Lower leg skin (tissue), 4 donors: ENCODE data around the gene PRDM16. TPM values are rescaled to one million over a fixed set of nuclear protein-coding genes. Genes with fewer than 3 reads are reported as not detected.
A peak's percentile ranks its signal among the peaks of the same experiment; 100 is the strongest.

Experiments
- DNase-seq, 2 donors: peaks; one replicate each; pipeline ENCODE4 v3.0.0-alpha.2; 2019; ENCODE audit warnings: low spot score in 2 of 2
- H3K4me3 ChIP-seq: fragments of 200-600 bp; sonication (generic); 2 replicates; pipeline ENCODE4 v1.5.1; 2017; ENCODE audit warnings: mild to moderate bottlenecking, low read depth; ENCODE audit not compliant: poor library complexity, severe bottlenecking
- POLR2A ChIP-seq, 2 donors: fragments of 450-650 bp; IDR thresholded peaks; one replicate each; pipeline ENCODE4 v1.6.1; 2016 to 2017; ENCODE audit warnings: antibody characterized with exemption in 2 of 2, mild to moderate bottlenecking in 1 of 2, moderate library complexity in 1 of 2
- WGBS, 2 donors: methylation state at CpG; one replicate each; pipeline ENCODE4 v1.1.5; 2018; 5-methylcytosine and 5-hydroxymethylcytosine counted together
- intact Hi-C: fragments of 100-400 bp; cut with DNase I; formaldehyde crosslinking; loops from one replicate; pipeline ENCODE4 v1.15.0; 2023; ENCODE audit warnings: low total_unique reads
- total RNA-seq, 4 donors: library from RNA; depleted of rRNA; stranded (reverse); fragments of >200 nt; gene quantifications; one replicate each; pipeline ENCODE4 v1.1.0, GENCODE V29; 2016
- TF ChIP-seq, protein P1 (sequence below), 3 donors: fragments of 450-650 bp; IDR thresholded peaks; one replicate each; pipeline ENCODE4 v1.5.1; 2016; ENCODE audit warnings: antibody characterized with exemption in 3 of 3, mild to moderate bottlenecking in 3 of 3, moderate library complexity in 2 of 3

PRDM16 gene
- total RNA-seq, 4 donors from 2014 or later = 0.08 to 0.91 (median 0.56) TPM; not detected in 1

DNA sequence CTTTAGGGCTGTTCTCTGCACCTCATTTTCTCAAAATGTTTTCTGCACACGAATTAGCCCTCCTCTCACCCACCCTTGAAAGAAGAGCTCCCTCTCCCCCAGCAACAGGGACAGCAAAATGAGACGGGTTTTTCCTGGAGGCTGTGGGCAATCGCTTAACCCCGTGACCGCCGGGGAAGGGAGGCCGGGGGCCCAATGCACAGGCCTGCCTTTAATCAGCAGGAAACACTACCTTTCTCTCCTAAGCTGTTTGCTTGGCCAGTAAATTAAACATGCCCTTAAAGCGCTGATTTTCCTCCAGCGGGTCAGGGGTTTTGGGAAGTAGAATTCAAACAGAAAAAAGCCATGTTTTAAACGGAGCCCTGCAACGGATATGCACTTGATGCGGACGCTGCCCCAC is 114.4 kb downstream of the PRDM16 start:
- H3K4me3 ChIP-seq = no peak overlapping the region
- no peak for TF ChIP-seq POLR2A (IDR thresholded peaks at IDR 0.05)
- TF ChIP-seq, protein P1, sequence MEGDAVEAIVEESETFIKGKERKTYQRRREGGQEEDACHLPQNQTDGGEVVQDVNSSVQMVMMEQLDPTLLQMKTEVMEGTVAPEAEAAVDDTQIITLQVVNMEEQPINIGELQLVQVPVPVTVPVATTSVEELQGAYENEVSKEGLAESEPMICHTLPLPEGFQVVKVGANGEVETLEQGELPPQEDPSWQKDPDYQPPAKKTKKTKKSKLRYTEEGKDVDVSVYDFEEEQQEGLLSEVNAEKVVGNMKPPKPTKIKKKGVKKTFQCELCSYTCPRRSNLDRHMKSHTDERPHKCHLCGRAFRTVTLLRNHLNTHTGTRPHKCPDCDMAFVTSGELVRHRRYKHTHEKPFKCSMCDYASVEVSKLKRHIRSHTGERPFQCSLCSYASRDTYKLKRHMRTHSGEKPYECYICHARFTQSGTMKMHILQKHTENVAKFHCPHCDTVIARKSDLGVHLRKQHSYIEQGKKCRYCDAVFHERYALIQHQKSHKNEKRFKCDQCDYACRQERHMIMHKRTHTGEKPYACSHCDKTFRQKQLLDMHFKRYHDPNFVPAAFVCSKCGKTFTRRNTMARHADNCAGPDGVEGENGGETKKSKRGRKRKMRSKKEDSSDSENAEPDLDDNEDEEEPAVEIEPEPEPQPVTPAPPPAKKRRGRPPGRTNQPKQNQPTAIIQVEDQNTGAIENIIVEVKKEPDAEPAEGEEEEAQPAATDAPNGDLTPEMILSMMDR (IDR thresholded peaks at IDR 0.05) = no peak
- 52 to 62% methylated on average over 13 of the region's 13 CpGs for WGBS, 2 donors
- no peak for DNase-seq
- intact Hi-C loops = no loop called here

DNA sequence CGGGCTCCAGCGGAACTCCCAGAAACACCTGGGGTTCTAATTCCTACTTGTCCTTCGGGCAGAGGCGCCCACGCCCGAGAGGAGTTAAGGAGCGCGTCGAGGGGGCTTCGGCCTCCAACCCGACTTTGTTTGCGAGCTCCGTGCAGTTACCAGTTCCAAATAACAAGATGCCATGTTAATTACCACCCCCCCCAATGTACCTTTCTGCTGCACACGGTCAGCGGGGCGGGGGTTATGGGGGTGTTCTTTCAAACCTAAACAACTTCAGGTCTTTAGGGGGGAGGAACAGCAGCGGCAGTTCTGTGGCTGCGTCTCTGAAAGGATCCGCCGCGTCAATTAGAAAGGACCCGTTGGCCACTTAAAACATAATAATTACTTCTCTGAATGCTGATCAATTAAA is 114.8 kb downstream of the PRDM16 start:
- TF ChIP-seq POLR2A (IDR thresholded peaks at IDR 0.05) = no peak
- TF ChIP-seq, protein P1 (IDR thresholded peaks at IDR 0.05) = no peak
- DNase-seq = no peak
- H3K4me3 ChIP-seq = no peak overlapping the region
- WGBS, 2 donors = 58 to 59% methylated on average over 22 of the region's 22 CpGs
- intact Hi-C loops = no loop called here

DNA sequence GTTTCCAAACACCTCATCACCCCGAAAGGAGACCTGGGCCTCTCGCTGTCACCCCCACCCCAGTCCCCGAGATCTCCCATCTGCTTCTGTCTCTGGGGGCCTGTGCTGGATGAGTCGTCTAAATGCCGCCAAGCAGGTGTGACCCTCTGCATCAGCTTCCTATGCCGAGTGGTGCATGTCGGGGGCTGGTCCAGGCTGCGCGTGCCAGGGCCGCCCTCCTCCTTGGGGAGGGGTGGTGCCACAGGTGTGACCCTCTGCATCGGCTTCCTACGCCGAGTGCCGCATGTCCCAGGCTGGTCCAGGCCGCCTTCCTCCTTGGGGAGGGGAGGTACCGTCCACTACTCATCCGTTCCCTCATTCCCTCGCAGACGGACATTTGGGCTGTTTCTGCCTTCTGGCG is 115.7 kb downstream of the PRDM16 start:
- intact Hi-C loops = no loop called here
- no peak for DNase-seq
- 81 to 88% methylated on average over 20 of the region's 20 CpGs for WGBS, 2 donors
- TF ChIP-seq, protein P1 (IDR thresholded peaks at IDR 0.05) = no peak
- TF ChIP-seq POLR2A (IDR thresholded peaks at IDR 0.05) = no peak
- H3K4me3 ChIP-seq = no peak overlapping the region

DNA sequence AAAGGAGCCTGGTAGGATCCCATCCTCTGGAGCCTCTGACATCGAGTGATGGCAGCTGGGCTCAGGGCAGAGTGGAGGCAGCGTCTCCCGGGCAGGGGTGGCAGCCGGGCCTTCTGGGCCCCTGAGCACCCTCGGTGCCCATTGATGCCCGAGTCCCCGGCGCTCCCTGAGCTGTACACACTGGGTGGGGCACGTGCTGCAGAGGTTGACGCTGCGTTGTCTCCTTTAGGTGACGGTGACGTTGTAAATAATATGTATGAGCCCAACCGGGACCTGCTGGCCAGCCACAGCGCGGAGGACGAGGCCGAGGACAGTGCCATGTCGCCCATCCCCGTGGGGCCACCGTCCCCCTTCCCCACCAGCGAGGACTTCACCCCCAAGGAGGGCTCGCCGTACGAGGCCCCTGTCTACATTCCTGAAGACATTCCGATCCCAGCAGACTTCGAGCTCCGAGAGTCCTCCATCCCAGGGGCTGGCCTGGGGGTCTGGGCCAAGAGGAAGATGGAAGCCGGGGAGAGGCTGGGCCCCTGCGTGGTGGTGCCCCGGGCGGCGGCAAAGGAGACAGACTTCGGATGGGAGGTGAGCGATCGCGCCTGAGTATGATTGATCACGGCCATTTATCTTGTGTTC is 117.0 kb downstream of the PRDM16 start:
- TF ChIP-seq, protein P1 (IDR thresholded peaks at IDR 0.05) = no peak
- no peak for TF ChIP-seq POLR2A (IDR thresholded peaks at IDR 0.05)
- intact Hi-C loops = no loop called here
- DNase-seq = no peak
- H3K4me3 ChIP-seq = no peak overlapping the region
- 41 to 45% methylated on average over 26 to 35 of the region's 38 CpGs for WGBS, 2 donors

DNA sequence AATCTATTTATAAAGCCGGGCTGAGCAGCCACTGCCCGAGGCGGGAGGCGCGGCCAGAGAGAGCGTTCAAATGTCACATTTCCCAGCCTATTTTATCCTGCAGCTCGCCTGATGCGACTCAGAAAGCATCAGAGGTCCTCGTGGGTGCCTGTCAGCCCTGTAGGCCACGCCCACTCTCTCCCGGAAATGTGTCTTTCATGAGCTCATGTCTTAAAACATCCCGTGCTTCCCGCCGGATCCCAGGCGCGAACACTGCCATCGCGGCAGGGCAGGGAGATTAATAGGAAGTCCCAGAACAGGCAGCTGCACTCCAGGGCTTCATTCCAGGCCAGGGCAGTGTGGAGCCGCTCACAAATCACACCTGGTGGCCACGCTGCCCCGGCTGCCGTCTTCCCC is 117.5 kb downstream of the PRDM16 start:
- peak; percentile 63 to 90 for DNase-seq
- TF ChIP-seq POLR2A (IDR thresholded peaks at IDR 0.05) = no peak
- TF ChIP-seq, protein P1 (IDR thresholded peaks at IDR 0.05) = no peak
- intact Hi-C loops = no loop called here
- H3K4me3 ChIP-seq = no peak overlapping the region
- 10 to 22% methylated on average over 21 to 22 of the region's 22 CpGs for WGBS, 2 donors
